H9 (cell line): ENCODE measurements around the gene PNMA6E. TPM values are rescaled to one million over a fixed set of nuclear protein-coding genes. Genes with fewer than 3 reads are reported as not detected.

Experiments used
- DNase-seq: peaks from one replicate; pipeline ENCODE4 v3.0.0-alpha.2; 2017
- H2AFZ ChIP-seq: one replicate; pipeline ENCODE4 v1.6.1; 2013; ENCODE audit warnings: mild to moderate bottlenecking, low read length, control low read depth, moderate library complexity
- H2AK5ac ChIP-seq: 2 replicates; pipeline ENCODE4 v1.6.1; 2013; ENCODE audit warnings: low read length, control low read depth, mixed read lengths; ENCODE audit not compliant: insufficient read length
- H2BK120ac ChIP-seq: one replicate; pipeline ENCODE4 v1.6.1; 2013; ENCODE audit warnings: low read depth, mild to moderate bottlenecking, low read length, control low read depth, inconsistent platforms; ENCODE audit not compliant: poor library complexity, severe bottlenecking
- H2BK12ac ChIP-seq: 2 replicates; pipeline ENCODE4 v1.6.1; 2013; ENCODE audit warnings: low read length, control low read depth, mixed read lengths, low read depth; ENCODE audit not compliant: insufficient read length
- H2BK15ac ChIP-seq: 2 replicates; pipeline ENCODE4 v1.6.1; 2013; ENCODE audit warnings: low read depth, low read length, control low read depth
- H2BK20ac ChIP-seq: one replicate; pipeline ENCODE4 v1.6.1; 2013; ENCODE audit warnings: low read depth, mild to moderate bottlenecking, low read length, control low read depth, inconsistent platforms; ENCODE audit not compliant: poor library complexity, severe bottlenecking
- H2BK5ac ChIP-seq: 2 replicates; pipeline ENCODE4 v1.6.1; 2013; ENCODE audit warnings: low read length, control low read depth, mixed read lengths; ENCODE audit not compliant: insufficient read length
- H3K14ac ChIP-seq: 2 replicates; pipeline ENCODE4 v1.6.1; 2013; ENCODE audit warnings: low read length, control low read depth; ENCODE audit not compliant: insufficient read depth
- H3K18ac ChIP-seq: 2 replicates; pipeline ENCODE4 v1.6.1; 2013; ENCODE audit warnings: low read depth, mild to moderate bottlenecking, mixed read lengths, low read length, control low read depth; ENCODE audit not compliant: insufficient read length
- H3K23ac ChIP-seq: 2 replicates; pipeline ENCODE4 v1.6.1; 2013; ENCODE audit warnings: low read length, control low read depth, mixed read lengths, low read depth; ENCODE audit not compliant: insufficient read length
- H3K23me2 ChIP-seq: 2 replicates; pipeline ENCODE4 v1.6.1; 2013; ENCODE audit warnings: low read depth, mild to moderate bottlenecking, mixed read lengths, low read length, control low read depth; ENCODE audit not compliant: insufficient read length, poor library complexity, severe bottlenecking
- H3K27ac ChIP-seq: 2 replicates; pipeline ENCODE4 v1.5.1; 2013; ENCODE audit warnings: low read length, control low read depth, mixed read lengths, low read depth; ENCODE audit not compliant: insufficient read length
- H3K27me3 ChIP-seq: 2 replicates; pipeline ENCODE4 v1.6.1; 2013; ENCODE audit warnings: low read length, control low read depth, inconsistent platforms; ENCODE audit not compliant: insufficient read depth
- H3K4ac ChIP-seq: 2 replicates; pipeline ENCODE4 v1.6.1; 2013; ENCODE audit warnings: low read depth, mild to moderate bottlenecking, control low read depth, inconsistent platforms, low read length, moderate library complexity
- H3K4me1 ChIP-seq: 2 replicates; pipeline ENCODE4 v1.6.1; 2013; ENCODE audit warnings: low read length, control low read depth, inconsistent platforms; ENCODE audit not compliant: insufficient read depth
- H3K4me2 ChIP-seq: 2 replicates; pipeline ENCODE4 v1.6.1; 2013; ENCODE audit warnings: low read length, control low read depth, mixed read lengths; ENCODE audit not compliant: insufficient read length, insufficient read depth
- H3K56ac ChIP-seq: 2 replicates; pipeline ENCODE4 v1.6.1; 2013; ENCODE audit warnings: low read depth, mild to moderate bottlenecking, mixed read lengths, low read length, control low read depth; ENCODE audit not compliant: insufficient read length
- H3K79me1 ChIP-seq: 2 replicates; pipeline ENCODE4 v1.6.1; 2013; ENCODE audit warnings: low read depth, mild to moderate bottlenecking, moderate library complexity, low read length, control low read depth, inconsistent platforms; ENCODE audit not compliant: insufficient read depth, poor library complexity, severe bottlenecking
- H3K79me2 ChIP-seq: 2 replicates; pipeline ENCODE4 v1.6.1; 2013; ENCODE audit warnings: low read length, control low read depth, inconsistent platforms; ENCODE audit not compliant: insufficient read depth
- H3K9ac ChIP-seq: 2 replicates; pipeline ENCODE4 v1.6.1; 2013; ENCODE audit warnings: low read length, control low read depth, mixed read lengths; ENCODE audit not compliant: insufficient read length; ENCODE audit errors: extremely low read depth
- H3K9me3 ChIP-seq: one replicate; pipeline ENCODE4 v1.6.1; 2013; ENCODE audit warnings: low read depth, low read length, inconsistent platforms; ENCODE audit not compliant: control insufficient read depth
- H3T11ph ChIP-seq: one replicate; pipeline ENCODE4 v1.6.1; 2013; ENCODE audit warnings: mild to moderate bottlenecking, low read length, control low read depth, inconsistent platforms
- H4K20me1 ChIP-seq: one replicate; pipeline ENCODE4 v1.6.1; 2013; ENCODE audit not compliant: control insufficient read depth, insufficient read length, insufficient read depth
- H4K5ac ChIP-seq: 2 replicates; pipeline ENCODE4 v1.6.1; 2013; ENCODE audit warnings: low read depth, mild to moderate bottlenecking, mixed read lengths, low read length, control low read depth; ENCODE audit not compliant: insufficient read length
- H4K8ac ChIP-seq: replicated peaks from 2 replicates; pipeline ENCODE4 v1.6.1; 2013; ENCODE audit warnings: low read length, control low read depth, mixed read lengths, low read depth; ENCODE audit not compliant: insufficient read length
- H4K91ac ChIP-seq: 2 replicates; pipeline ENCODE4 v1.6.1; 2013; ENCODE audit warnings: low read depth, mild to moderate bottlenecking, moderate library complexity, mixed read lengths, low read length, control low read depth; ENCODE audit not compliant: insufficient read length
- H3K27ac Mint-ChIP-seq, 3 experiments: 2 replicates in 2 of 3; 3 replicates in 1 of 3; pipeline ENCODE4 v1.8.0; 2020 to 2021; ENCODE audit warnings: mixed read lengths in 3 of 3, mild to moderate bottlenecking in 1 of 3, moderate library complexity in 1 of 3
- H3K27me3 Mint-ChIP-seq: 2 replicates; pipeline ENCODE4 v1.8.0; 2021; ENCODE audit warnings: low read depth, mild to moderate bottlenecking, moderate library complexity, mixed read lengths
- H3K36me3 Mint-ChIP-seq, 3 experiments: 2 replicates in 2 of 3; 3 replicates in 1 of 3; pipeline ENCODE4 v1.8.0; 2020 to 2021; ENCODE audit warnings: low read depth in 3 of 3, mixed read lengths in 3 of 3; ENCODE audit not compliant: insufficient read depth in 1 of 3
- H3K4me1 Mint-ChIP-seq, 2 experiments: 2 replicates each; pipeline ENCODE4 v1.8.0; 2020; ENCODE audit warnings: mixed read lengths in 2 of 2
- H3K4me3 Mint-ChIP-seq, 2 experiments: 2 replicates in 1 of 2; 3 replicates in 1 of 2; pipeline ENCODE4 v1.8.0; 2020 to 2021; ENCODE audit warnings: mild to moderate bottlenecking in 2 of 2, mixed read lengths in 2 of 2, moderate library complexity in 1 of 2
- H3K9me3 Mint-ChIP-seq, 2 experiments: 2 replicates in 1 of 2; 3 replicates in 1 of 2; pipeline ENCODE4 v1.8.0; 2020; ENCODE audit warnings: mild to moderate bottlenecking in 2 of 2, mixed read lengths in 2 of 2, moderate library complexity in 1 of 2
- WGBS: extraction: QIAGEN DNeasy Blood & Tissue Kit; methylation state at CpG from one replicate; pipeline ENCODE4 v1.1.7; 2013; ENCODE audit warnings: missing lambda C conversion rate, low lambda C conversion rate, mixed read lengths; ENCODE audit not compliant: insufficient read length; ENCODE audit errors: extremely low coverage; 5-methylcytosine and 5-hydroxymethylcytosine counted together
- total RNA-seq: library from RNA; stranded (reverse); gene quantifications from 2 replicates; pipeline ENCODE4 v1.2.1, GENCODE V29; 2021
- TF ChIP-seq, protein P1 (sequence below): fragments of 200-600 bp; sonication (generic); conservative IDR thresholded peaks from 3 replicates; pipeline ENCODE4 v1.8.0; 2021; ENCODE audit warnings: antibody characterized with exemption, mild to moderate bottlenecking

Gene PNMA6E
- total RNA-seq, 1 experiment from 2014 or later: not detected

DNA sequence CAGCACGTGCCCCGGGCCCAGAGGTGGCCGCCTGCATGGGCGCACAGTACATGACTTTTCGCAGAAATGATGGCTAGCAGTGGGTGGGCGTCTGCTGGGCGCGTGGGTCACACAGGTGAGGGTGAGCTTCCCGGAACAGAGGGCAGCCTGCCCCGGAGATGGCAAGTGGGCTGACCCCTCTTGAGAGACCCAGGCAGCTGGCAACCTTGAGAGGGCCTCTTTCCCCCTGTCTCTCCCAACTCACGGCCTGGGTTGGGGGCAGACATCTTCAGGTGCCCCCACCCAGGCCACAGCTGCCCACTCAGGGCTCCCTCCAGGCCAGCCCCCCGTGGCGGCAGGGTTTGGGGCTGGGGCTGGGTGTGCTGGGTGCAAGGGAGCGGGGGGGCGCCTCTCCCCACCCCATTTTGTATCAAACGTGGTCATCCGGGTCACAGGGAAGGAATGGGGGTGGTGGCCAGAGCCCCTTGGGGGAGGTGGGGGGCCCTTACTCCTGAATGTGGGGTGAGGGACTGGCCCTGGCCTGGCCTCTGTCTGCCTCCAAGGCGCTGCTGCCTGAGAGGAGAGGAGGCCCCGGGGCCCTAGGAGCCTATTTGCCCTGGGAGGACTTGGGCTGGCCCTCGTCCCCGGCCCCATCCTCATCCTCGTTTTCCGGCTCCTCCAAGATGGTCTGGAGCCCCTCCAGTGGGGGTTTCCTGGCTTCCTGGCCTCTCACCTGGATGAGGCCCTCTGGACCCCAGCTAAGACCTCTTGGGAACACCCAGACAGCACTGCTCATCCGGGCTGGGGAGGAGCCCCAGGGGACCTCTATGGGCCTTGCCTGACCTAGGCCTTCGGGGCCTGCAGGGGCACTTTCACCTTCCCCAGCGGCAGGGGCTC lies 4.6 kb downstream of the PNMA6E start:
- no peak overlapping the region for H4K8ac ChIP-seq
- no peak overlapping the region for H4K5ac ChIP-seq
- no peaks in the 10 kb centered on the region for H4K20me1 ChIP-seq
- no peak overlapping the region for H3K9ac ChIP-seq
- no CpG with 5 or more reads among the region's 26 CpGs for WGBS
- no peak overlapping the region for H2AK5ac ChIP-seq
- no peaks in the 10 kb centered on the region for H3K27me3 ChIP-seq
- no peak overlapping the region for H2BK12ac ChIP-seq
- H3K9me3 ChIP-seq: peaks cover 27% of the 10 kb centered on the region
- no peak overlapping the region for H3K23ac ChIP-seq
- no peaks in the 10 kb centered on the region for H3K79me2 ChIP-seq
- H2BK120ac ChIP-seq: no peak overlapping the region
- H3K4me1 ChIP-seq: no peaks in the 10 kb centered on the region
- no peak overlapping the region for H2BK15ac ChIP-seq
- H3K18ac ChIP-seq: no peak overlapping the region
- H3K27me3 Mint-ChIP-seq: peaks cover 18% of the 10 kb centered on the region
- H3T11ph ChIP-seq: no peak overlapping the region
- peaks cover 5% of the 10 kb centered on the region for H3K23me2 ChIP-seq
- H2AFZ ChIP-seq: no peak overlapping the region
- H3K4me1 Mint-ChIP-seq: peaks cover 0 to 6% of the 10 kb centered on the region in 2 experiments; a peak in 1 of 4 replicates
- H3K56ac ChIP-seq: no peak overlapping the region
- H3K4ac ChIP-seq: no peak overlapping the region
- H4K91ac ChIP-seq: no peak overlapping the region
- H3K36me3 Mint-ChIP-seq: peaks cover 5 to 7% (median 6%) of the 10 kb centered on the region in 3 experiments
- H3K9me3 Mint-ChIP-seq: peaks cover 61 to 63% of the 10 kb centered on the region in 2 experiments
- no peak overlapping the region for H3K27ac Mint-ChIP-seq
- no peak overlapping the region for H3K4me3 Mint-ChIP-seq
- H3K14ac ChIP-seq: no peak overlapping the region
- H3K4me2 ChIP-seq: no peak overlapping the region
- TF ChIP-seq, protein P1, sequence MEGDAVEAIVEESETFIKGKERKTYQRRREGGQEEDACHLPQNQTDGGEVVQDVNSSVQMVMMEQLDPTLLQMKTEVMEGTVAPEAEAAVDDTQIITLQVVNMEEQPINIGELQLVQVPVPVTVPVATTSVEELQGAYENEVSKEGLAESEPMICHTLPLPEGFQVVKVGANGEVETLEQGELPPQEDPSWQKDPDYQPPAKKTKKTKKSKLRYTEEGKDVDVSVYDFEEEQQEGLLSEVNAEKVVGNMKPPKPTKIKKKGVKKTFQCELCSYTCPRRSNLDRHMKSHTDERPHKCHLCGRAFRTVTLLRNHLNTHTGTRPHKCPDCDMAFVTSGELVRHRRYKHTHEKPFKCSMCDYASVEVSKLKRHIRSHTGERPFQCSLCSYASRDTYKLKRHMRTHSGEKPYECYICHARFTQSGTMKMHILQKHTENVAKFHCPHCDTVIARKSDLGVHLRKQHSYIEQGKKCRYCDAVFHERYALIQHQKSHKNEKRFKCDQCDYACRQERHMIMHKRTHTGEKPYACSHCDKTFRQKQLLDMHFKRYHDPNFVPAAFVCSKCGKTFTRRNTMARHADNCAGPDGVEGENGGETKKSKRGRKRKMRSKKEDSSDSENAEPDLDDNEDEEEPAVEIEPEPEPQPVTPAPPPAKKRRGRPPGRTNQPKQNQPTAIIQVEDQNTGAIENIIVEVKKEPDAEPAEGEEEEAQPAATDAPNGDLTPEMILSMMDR: no peak
- no peak overlapping the region for H2BK20ac ChIP-seq
- H3K27ac ChIP-seq: no peak overlapping the region
- no peak for DNase-seq
- H3K79me1 ChIP-seq: no peaks in the 10 kb centered on the region
- no peak overlapping the region for H2BK5ac ChIP-seq
